Mesothelial cell of epicardium (in vitro differentiated cells): ENCODE measurements around the gene KAZN. TPM values are rescaled to one million over a fixed set of nuclear protein-coding genes. Genes with fewer than 3 reads are reported as not detected.

Source experiments
- DNase-seq, 2 experiments: peaks; one replicate each; pipeline ENCODE4 v3.0.0; 2021; ENCODE audit warnings: low spot score in 2 of 2; ENCODE audit not compliant: unreplicated experiment in 2 of 2
- H3K27ac Mint-ChIP-seq: 2 replicates; pipeline ENCODE4 v1.8.0; 2021; ENCODE audit warnings: mixed read lengths
- H3K27me3 Mint-ChIP-seq: 2 replicates; pipeline ENCODE4 v1.8.0; 2021; ENCODE audit warnings: low read depth, mixed read lengths
- H3K36me3 Mint-ChIP-seq: 2 replicates; pipeline ENCODE4 v1.8.0; 2021; ENCODE audit warnings: mixed read lengths
- H3K4me1 Mint-ChIP-seq: 2 replicates; pipeline ENCODE4 v1.8.0; 2021; ENCODE audit warnings: mixed read lengths
- H3K4me3 Mint-ChIP-seq: 2 replicates; pipeline ENCODE4 v1.8.0; 2021; ENCODE audit warnings: mild to moderate bottlenecking, moderate library complexity, mixed read lengths
- H3K9me3 Mint-ChIP-seq: 2 replicates; pipeline ENCODE4 v1.8.0; 2021; ENCODE audit warnings: mixed read lengths
- total RNA-seq: library from RNA; stranded (reverse); gene quantifications from 3 replicates; pipeline ENCODE4 v1.2.1, GENCODE V29; 2021
- TF ChIP-seq, protein P1 (sequence below): fragments of 200-600 bp; sonication (generic); IDR thresholded peaks from one replicate; pipeline ENCODE4 v1.5.0; 2021; ENCODE audit warnings: antibody characterized with exemption; ENCODE audit not compliant: unreplicated experiment

KAZN gene
- total RNA-seq, 1 donor from 2014 or later, result 38.4 TPM

GRCh38 chr1:14888374-14888773 is 289.9 kb downstream of the KAZN start:
- no peak overlapping the region for H3K4me3 Mint-ChIP-seq
- TF ChIP-seq, protein P1, sequence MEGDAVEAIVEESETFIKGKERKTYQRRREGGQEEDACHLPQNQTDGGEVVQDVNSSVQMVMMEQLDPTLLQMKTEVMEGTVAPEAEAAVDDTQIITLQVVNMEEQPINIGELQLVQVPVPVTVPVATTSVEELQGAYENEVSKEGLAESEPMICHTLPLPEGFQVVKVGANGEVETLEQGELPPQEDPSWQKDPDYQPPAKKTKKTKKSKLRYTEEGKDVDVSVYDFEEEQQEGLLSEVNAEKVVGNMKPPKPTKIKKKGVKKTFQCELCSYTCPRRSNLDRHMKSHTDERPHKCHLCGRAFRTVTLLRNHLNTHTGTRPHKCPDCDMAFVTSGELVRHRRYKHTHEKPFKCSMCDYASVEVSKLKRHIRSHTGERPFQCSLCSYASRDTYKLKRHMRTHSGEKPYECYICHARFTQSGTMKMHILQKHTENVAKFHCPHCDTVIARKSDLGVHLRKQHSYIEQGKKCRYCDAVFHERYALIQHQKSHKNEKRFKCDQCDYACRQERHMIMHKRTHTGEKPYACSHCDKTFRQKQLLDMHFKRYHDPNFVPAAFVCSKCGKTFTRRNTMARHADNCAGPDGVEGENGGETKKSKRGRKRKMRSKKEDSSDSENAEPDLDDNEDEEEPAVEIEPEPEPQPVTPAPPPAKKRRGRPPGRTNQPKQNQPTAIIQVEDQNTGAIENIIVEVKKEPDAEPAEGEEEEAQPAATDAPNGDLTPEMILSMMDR, result no peak
- H3K36me3 Mint-ChIP-seq, result no peaks in the 10 kb centered on the region
- DNase-seq, result no peak
- H3K27ac Mint-ChIP-seq, result no peak overlapping the region
- H3K27me3 Mint-ChIP-seq, result no peaks in the 10 kb centered on the region
- no peaks in the 10 kb centered on the region for H3K9me3 Mint-ChIP-seq
- peaks cover 7% of the 10 kb centered on the region for H3K4me1 Mint-ChIP-seq

DNA sequence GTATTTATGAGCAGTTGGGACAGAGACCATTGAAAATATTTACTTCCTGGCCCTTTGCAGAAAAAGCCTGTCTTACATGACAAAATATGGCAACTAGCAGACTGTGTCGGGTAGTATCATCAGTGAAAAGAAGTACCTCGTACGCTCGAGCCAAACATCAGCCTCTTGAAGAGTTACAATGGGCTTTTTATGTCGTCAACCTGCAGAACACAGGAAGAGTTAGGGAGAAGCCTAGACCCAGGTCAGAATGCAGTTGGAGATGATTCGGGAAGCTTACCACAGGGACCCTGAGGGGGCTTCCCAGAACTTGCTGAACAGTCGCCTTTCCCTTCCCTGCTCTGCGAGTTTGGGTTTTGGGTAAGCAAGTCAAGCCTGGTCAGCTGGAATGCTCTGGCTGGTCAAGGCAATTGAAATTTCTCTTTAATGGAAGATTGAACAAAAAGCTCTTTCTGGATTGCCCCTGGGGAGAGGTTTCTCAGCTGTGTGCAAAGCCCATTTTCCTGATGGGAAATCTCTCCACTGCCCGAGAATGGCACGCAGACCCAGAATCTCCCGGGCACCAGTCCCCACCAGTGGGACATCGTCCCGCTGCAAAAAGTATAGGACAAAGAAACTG is 291.4 kb downstream of the KAZN start:
- Mint-ChIP-seq H3K27me3 (no peaks in the 10 kb centered on the region), H3K27ac (no peak overlapping the region), H3K4me3 (no peak overlapping the region), H3K9me3 (no peaks in the 10 kb centered on the region), H3K36me3 (no peaks in the 10 kb centered on the region), H3K4me1 (peaks cover under 1% of the 10 kb centered on the region)
- TF ChIP-seq, protein P1, result no peak
- no peak for DNase-seq

- TF ChIP-seq, protein P1, result no peak
- H3K27ac Mint-ChIP-seq, result no peak overlapping the region
Measured at GRCh38 chr1:14891991-14892390, 293.5 kb downstream of the KAZN start.

DNA sequence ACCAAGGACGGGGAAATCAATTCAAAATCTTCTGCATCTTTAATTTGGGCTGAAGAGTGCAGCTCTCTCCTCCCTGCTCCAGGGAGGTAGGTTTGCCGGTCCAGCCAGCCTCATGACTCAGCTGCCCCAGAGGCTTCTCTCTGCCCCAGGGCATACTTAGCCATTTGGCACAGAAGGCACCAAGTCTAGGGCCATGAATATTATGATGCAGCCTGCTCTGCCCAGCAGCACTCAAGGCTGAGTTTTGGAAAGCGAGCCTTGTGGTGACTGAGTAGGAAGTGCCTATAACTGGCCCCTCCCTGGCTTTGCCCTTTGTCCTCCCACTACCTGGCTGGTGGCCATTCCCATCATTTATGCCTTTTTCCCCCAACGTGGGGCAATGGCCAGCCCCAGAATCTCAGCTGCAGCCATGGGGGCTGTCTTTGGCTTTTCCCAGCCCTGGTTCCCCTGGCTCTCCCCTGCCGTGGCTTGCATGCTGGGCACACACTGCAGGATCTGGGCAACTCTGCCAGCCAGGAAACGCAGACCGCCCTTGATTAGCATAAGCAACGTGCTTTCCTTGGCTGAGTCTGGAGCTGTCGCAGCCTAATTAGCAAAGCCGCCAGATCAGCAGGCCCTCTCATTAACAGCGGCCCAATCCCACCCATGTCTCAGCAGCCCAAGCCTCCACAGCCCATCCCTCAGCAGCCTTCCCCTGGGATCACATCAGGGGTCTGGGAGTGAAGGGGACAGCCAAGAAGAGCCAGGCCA is 296.5 kb downstream of the KAZN start:
- H3K27ac Mint-ChIP-seq, result no peak overlapping the region
- H3K36me3 Mint-ChIP-seq, result no peaks in the 10 kb centered on the region
- no peaks in the 10 kb centered on the region for H3K4me1 Mint-ChIP-seq

More at GRCh38 chr1:14891991-14892390, 293.5 kb downstream of the KAZN start:
- Mint-ChIP-seq H3K4me3 (no peak overlapping the region), H3K27me3 (no peaks in the 10 kb centered on the region), H3K9me3 (peaks cover 3% of the 10 kb centered on the region), H3K36me3 (no peaks in the 10 kb centered on the region), H3K4me1 (no peaks in the 10 kb centered on the region)
- DNase-seq, result no peak

GRCh38 chr1:14895727-14896126 is 297.2 kb downstream of the KAZN start:
- TF ChIP-seq, protein P1, result no peak
- Mint-ChIP-seq H3K4me1 (no peaks in the 10 kb centered on the region), H3K27me3 (no peaks in the 10 kb centered on the region), H3K4me3 (no peak overlapping the region), H3K27ac (no peak overlapping the region), H3K9me3 (peaks cover 4% of the 10 kb centered on the region), H3K36me3 (no peaks in the 10 kb centered on the region)
- no peak for DNase-seq

More for the DNA sequence above, 296.5 kb downstream of the KAZN start:
- Mint-ChIP-seq H3K9me3 (peaks cover 4% of the 10 kb centered on the region), H3K27me3 (no peaks in the 10 kb centered on the region), H3K4me3 (no peak overlapping the region)
- TF ChIP-seq, protein P1, result no peak
- no peak for DNase-seq
